ENCODE results near the gene SLC35F4.

GRCh38 chr14:57712102-57712501, 153.8 kb downstream of the SLC35F4 start:
- peak in 1 of 2 donors; percentile 50 for TF ChIP-seq CTCF (conservative IDR thresholded peaks at IDR 0.05 in 1 of 2, IDR thresholded peaks at IDR 0.05 in 1 of 2; ENCODE audit: extremely low read depth in 1 of 2, insufficient read depth in 1 of 2, low read depth in 1 of 2, low read length in 2 of 2)
- TF ChIP-seq EZH2 (IDR thresholded peaks at IDR 0.05; ENCODE audit: borderline replicate concordance, low read length) = no peak

All from mammary epithelial cell (primary cell).